GM21390 (cell line): Measurements from ENCODE around the gene WDSUB1.

Source experiments
- ATAC-seq: cut with Tn5 transposase; IDR thresholded peaks from one replicate; pipeline ENCODE4 v1.9.1; 2021; ENCODE audit not compliant: unreplicated experiment

WDSUB1 gene

GRCh38 chr2:159225025-159226016 is 61.2 kb downstream of the WDSUB1 start:
- ATAC-seq: no peak

DNA sequence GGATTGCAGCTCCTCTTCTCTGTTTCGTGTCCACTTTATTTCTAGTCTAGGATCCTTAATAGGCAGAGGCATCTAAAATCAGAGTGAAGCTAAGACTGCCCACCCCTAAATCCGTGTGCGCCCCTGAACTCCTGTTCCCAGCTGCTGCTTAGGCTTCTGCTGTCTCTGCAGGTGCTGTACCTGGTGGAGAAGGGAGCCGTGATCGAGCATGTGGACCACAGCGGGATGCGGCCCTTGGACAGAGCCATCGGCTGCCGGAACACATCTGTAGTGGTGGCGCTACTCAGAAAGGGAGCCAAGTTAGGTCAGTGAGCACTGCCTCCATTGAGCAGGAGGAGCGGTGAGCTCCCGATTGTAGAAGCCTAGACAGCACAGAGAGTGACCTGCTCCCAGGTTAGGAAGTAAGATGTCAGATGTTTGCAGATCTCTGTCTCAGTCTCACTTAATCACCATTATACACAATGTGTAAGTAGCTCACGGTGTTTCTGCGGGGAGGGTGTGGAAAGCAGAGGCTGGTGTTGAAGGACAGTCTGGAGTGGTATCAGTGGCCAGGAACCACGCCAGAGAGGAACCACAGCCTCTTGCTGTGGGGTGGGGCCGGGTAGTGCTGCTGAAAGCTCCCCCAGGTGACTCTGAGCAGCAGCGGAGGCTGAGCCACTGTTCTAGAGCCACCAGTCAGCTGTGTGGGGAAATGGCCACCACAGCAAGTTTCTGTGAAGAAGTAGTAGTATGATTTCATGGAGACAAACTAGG is 62.3 kb downstream of the WDSUB1 start:
- ATAC-seq: no peak

GRCh38 chr2:159219394-159219998 is 67.0 kb downstream of the WDSUB1 start:
- ATAC-seq: no peak

DNA sequence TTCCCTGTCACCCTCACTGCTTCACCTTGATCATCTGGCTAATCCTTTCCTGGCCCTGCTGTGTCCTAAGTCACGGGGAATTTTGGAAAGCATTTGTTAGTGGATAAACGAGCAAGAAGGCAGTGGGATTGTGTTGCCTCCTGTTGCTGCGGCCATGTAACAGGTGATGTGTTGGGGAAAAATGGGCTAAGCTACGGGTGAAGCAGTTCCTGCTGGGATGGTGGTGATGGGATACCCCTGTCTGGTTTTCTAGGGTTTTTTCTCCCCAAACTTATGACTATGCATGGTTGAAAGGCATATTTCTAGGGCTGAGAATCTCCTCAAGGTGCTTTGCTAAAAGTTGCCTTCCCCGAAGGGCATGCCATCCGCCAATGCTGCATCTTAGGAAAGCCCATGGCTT is 68.1 kb downstream of the WDSUB1 start:
- ATAC-seq: no peak

GRCh38 chr2:159217676-159218075 is 68.8 kb downstream of the WDSUB1 start:
- no peak for ATAC-seq

GRCh38 chr2:159215116-159215515 is 71.4 kb downstream of the WDSUB1 start:
- ATAC-seq: no peak

GRCh38 chr2:159214325-159214865 is 72.1 kb downstream of the WDSUB1 start:
- no peak for ATAC-seq

GRCh38 chr2:159213296-159213695 is 73.2 kb downstream of the WDSUB1 start:
- no peak for ATAC-seq

GRCh38 chr2:159211447-159212396 is 74.8 kb downstream of the WDSUB1 start:
- no peak for ATAC-seq

GRCh38 chr2:159209341-159210306 is 76.9 kb downstream of the WDSUB1 start:
- ATAC-seq: peak; percentile 93

DNA sequence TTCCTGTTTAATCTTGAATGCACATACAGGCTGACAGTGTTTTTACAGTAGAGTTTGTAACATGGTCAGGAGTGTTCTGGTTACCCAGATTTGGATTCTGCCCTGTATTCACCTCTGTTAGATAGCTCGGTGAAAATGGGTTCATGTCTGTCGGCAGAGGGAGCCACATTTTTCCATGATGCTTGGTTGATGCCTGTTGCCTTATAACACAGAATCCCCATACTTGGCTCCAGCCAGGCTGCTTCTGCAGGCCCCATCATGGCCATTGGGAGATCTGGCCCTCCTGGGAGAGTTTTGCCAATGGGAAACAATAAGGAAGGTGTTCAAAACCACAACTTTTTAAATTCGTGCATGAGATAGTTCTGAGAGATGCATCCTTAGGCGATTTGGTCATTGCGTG is 78.1 kb downstream of the WDSUB1 start:
- ATAC-seq: no peak

DNA sequence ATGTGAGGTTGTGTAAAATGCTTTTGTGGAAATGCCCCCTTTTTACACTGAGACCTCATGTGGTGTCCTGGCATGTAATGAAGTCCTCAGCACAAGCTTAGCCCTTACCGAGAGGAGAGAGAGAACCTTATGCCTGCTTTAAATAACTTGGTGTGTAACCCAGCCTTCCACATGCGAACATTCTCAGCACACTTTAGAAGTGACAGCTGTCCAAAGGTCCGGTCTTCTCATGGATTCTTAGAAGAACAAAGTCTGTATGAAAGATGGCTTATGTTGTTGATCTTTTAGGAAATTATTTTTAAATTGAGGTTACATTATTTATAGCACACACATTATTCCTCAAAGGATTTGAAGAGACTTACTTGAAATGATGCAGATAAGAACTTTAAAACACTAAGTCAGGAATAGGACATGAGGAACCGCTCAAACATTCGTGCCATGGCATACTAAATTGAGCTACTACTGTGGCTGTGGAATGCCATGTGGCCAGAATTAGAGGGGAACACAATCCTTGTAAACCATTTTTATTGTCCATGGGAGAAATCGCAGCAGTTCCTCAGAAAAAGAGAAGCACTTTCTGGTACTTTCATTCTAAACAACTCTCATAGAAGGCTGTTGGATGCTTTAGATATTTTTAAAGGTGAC is 79.6 kb downstream of the WDSUB1 start:
- ATAC-seq: no peak

- no peak for ATAC-seq
Observed at GRCh38 chr2:159204381-159205144, 81.9 kb downstream of the WDSUB1 start.

DNA sequence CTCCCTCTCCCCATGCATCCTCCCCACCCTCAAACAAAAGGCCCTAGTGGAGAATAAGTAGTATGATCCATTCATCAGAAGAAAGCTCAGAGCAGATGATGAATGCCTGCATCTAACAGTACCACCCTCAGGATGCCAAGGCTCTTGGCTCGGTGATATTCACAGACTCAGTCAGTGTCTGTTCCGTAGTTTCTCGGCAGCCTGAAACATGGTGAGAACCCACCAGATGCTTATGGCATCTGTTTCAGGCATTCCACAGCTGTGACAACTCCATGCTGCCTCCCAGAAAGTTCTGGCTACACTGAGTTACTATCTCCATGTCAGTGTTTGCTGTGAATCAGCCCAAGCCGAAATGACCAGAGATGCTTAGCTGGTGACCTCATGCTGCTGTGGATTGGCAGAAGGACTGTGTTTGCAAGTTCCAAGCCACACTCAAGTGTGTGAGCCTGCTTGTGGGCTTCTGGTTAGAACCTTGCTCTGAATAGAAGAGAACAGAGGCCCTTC is 83.9 kb downstream of the WDSUB1 start:
- no peak for ATAC-seq

GRCh38 chr2:159201360-159202063 is 85.0 kb downstream of the WDSUB1 start:
- ATAC-seq: peak; percentile 99

GRCh38 chr2:159200498-159200897 is 86.0 kb downstream of the WDSUB1 start:
- no peak for ATAC-seq
